ENCODE data around the gene KCNIP2.
A peak's percentile ranks its signal among the peaks of the same experiment; 100 is the strongest.

The KCNIP2 gene

GRCh38 chr10:101781984-101782810, 61.4 kb downstream of the KCNIP2 start:
- DNase-seq: no peak

- DNase-seq: no peak
These were observed 62.0 kb downstream of the KCNIP2 start for GRCh38 chr10:101781655-101781983.

GRCh38 chr10:101780818-101781654, 62.6 kb downstream of the KCNIP2 start:
- peak; percentile 65 for DNase-seq

GRCh38 chr10:101780187-101780817, 63.3 kb downstream of the KCNIP2 start:
- DNase-seq: no peak

- peak; percentile 77 to 80 for DNase-seq
These were observed 63.9 kb downstream of the KCNIP2 start for GRCh38 chr10:101779544-101780186.

- DNase-seq: no peak
These were observed 64.6 kb downstream of the KCNIP2 start for GRCh38 chr10:101778781-101779543.

- DNase-seq: no peak
These were observed 65.3 kb downstream of the KCNIP2 start for GRCh38 chr10:101778151-101778780.

- DNase-seq: no peak
These were observed 65.9 kb downstream of the KCNIP2 start for GRCh38 chr10:101777619-101778145.

- no peak for DNase-seq
These were observed 67.3 kb downstream of the KCNIP2 start for GRCh38 chr10:101776161-101776817.
